ENCODE data around the gene DSE.

Gene DSE

DNA sequence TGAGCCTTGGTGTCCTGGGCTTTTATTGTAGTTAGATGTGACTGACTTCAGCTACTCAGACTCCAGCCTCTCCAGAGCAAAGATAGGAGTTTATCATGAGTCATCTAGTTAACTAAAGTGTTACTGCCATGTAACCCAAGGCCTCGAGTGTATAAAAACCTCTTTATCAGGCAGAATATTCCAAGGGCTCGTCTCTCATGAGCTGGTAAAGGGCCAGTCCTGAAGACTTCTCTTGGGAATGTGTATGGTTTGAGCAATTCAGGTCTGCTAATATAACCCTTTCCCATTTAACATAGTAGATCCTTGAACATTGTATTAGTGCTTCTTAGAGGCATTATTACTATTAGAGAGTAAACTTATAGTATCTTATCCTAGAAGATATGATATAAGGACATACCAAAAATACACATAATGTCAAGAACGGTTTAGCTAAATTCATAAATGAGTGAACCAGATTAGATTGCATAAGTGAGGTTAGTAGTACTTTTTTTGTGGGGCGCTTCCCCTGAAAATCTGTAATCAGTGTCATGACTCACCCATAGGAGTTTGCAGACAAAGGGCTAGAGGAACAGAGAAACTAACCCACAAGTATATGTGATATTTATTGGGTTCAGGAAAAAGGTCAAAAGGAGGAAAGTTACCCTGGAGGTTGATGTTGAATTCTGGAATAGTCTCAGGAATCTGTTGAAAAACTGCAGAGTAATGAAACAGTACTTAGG is 16.0 kb downstream of the DSE start:
- DNase-seq (ENCODE audit: extremely low read depth in 1 of 2, low read depth in 1 of 2), result no peak

DNA sequence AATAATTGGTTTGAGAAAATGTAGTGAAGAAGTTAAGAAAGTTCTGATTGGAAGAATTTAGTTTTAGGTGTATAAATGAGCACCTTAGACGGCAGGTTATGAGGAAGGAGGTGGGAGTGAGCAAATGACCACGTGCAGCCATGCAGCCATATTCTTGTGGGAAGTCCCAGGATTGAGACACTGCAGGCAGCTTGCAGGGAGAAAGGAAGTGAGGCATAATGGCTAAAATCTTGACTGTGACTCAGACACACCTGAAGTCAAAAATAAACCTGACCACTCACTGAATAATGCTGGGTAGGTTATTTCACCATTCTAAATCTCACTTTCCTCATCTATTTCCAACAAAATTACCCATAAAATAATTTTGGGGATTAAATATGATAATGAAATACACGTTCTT is 16.6 kb downstream of the DSE start:
- no peak for DNase-seq (ENCODE audit: extremely low read depth in 1 of 2, low read depth in 1 of 2)

DNA sequence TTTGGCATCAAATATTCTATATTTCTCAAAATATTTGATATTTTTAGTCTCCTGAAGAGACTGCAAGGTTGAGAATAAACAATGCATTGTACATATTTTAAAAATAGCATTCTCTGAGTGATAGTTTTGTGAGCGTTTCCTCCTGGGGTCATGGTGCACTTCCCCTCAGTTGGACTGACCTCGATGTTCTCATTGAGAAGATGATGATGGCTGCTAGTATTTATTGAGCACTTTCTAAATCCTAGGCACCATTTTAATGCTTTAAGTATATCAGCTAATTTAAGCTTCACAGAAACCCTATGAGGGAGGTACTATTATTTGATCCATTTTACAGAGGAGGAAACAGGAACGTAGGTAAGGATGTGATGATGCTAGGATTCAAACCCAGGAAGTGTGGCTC is 18.2 kb downstream of the DSE start:
- no peak for DNase-seq (ENCODE audit: extremely low read depth in 1 of 2, low read depth in 1 of 2)

DNA sequence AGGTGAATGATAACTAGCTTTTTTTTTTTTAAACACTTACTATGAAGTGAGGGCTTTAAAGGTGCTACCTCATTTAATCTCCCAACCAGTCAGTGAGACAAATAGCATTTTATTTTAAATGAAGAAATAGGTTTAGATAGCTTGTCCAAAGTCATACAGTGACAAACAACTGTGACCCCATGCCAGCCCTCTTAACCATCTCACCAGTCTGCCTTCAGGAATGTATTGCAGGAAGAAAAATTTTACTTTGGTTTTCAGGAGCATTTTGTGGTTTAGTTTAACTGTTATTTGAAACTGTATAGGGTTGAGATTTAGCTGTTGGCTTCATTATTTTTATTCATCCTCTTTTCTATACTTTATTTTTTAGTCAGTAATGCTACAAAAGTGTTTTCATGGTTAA is 18.6 kb downstream of the DSE start:
- no peak for DNase-seq (ENCODE audit: extremely low read depth in 1 of 2, low read depth in 1 of 2)

DNA sequence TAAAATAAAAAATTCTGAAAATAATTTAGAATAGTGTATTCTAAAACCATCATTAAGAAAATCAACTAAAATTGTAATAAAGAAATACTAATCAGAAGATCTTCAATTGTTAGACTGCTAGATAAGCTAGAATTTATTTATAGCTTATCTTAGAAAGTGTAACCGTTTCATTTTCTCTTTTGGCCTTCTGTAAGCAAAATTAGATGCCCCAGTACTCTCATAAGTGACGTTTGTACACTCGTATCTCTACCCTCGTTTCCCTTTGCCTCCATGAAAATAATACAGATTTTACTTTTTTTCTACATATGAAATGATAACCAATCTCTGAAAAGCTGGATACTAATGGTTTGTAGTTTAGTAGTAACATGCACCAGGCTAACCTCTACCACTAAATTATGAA is 19.8 kb downstream of the DSE start:
- no peak for DNase-seq (ENCODE audit: extremely low read depth in 1 of 2, low read depth in 1 of 2)

DNA sequence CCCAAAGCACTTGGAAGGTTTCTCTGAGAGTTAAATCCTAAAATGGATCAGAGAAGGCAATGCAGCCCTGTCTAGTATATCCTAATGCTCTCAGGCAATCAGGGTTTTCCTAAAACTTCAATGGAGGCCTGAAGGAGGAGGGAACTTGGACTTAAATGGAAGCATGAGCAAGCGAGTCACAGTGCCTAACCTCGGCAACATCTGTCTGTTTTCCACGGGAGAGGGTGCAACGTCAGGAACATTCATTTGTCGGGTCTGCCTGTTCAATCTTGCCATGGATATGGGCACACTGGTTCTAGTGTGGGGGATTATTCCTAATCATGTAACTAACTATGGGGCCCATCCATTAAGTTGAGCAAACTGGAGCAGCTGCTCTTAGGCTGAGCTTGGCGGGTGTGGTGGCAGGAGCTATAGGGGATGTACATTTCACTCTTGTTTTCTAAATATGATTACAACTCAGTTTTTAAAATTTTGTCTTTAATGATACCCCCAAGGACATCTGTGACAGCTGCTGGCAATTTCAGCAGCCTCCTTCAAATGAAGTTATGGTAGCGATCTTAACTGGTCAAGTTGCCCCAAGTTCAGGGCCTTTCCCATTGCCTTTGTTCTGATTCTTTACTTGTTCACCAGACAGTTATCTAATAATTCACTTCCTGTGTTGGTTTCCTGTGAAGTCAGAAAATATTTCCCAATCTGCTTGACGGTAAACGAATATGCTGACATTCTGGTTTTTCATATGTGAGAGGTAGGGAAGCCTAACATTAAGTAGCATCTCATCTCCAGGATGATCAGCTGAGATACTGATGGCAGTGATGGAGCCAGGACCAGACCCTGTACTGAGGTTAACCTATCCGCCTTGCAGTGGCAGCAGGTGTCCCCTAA is 21.6 kb downstream of the DSE start:
- no peak for DNase-seq (ENCODE audit: extremely low read depth in 1 of 2, low read depth in 1 of 2)

DNA sequence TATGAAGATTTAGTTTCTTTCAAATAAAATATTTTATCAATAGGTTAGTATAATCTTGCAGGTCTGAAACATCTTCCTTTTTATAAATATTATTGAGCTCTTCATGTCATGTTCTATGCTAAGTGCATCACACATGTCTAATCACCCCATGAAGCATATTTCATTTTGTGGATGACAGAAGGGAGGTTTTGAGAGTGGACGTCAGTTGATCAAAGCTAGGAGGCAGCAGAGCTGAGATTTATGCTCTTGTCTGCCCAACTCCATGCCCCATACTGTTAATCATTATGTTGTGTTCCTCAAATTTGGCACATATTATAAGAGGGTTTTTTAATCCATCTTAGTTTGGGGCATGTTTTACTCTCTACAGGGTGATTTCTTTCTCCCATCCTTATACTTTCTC is 22.7 kb downstream of the DSE start:
- no peak for DNase-seq (ENCODE audit: extremely low read depth in 1 of 2, low read depth in 1 of 2)

DNA sequence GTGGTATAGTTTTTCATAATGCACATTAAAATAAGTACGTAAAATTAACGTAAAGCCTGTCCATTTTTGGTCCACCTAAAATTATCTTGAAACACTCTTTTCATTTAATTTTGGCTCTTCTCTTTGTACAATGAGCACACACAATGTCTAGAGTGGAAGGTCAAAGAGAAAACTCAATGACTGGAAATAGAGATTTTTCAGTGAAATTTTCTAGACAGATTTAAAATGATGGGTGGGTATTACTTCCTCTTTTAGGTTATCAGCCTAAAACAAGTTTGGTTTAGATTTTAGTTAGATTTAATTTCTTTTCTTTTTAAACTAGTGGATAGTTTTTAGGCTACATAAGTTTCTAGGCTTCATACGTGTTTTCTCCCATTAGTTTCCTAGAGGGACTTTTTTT is 24.9 kb downstream of the DSE start:
- no peak for DNase-seq (ENCODE audit: extremely low read depth in 1 of 2, low read depth in 1 of 2)

DNA sequence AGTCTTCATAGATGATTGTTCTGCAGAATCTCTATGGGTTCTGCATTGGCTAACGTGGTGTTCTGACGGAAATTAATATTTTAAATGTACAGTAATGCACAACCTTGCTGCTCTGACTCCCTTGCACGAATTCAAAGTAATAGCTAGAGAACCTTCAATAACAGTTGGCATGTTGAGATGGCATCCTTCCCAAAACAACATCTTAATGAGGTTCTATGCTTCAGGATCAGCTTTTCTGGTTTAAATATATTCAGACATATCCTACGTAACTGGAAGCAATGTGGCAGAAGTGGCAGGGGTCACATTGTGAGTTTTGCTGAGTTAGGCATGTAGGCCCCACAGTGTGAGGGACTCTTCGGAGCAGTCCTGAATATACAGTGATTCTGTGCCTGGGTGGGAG is 25.7 kb downstream of the DSE start:
- no peak for DNase-seq (ENCODE audit: extremely low read depth in 1 of 2, low read depth in 1 of 2)

DNA sequence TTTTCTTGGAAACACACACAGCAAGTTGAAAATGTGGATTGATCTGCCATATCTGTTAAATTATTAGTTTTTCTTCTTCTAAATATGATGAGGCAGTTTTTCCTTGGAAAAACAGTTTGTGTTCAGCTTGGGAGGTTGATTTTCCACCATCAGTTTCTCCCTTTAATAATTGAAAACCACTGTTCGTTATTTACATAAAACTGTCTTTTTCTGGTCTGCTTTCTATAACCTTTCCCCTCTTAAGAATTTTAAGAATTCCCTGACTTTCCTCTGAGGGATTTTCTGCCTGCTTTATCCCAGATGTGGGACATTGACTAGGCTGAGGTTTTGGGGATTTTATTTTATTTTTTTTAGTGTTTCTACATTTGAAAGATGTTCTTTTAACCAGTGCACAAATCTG is 27.2 kb downstream of the DSE start:
- no peak for DNase-seq (ENCODE audit: extremely low read depth in 1 of 2, low read depth in 1 of 2)

DNA sequence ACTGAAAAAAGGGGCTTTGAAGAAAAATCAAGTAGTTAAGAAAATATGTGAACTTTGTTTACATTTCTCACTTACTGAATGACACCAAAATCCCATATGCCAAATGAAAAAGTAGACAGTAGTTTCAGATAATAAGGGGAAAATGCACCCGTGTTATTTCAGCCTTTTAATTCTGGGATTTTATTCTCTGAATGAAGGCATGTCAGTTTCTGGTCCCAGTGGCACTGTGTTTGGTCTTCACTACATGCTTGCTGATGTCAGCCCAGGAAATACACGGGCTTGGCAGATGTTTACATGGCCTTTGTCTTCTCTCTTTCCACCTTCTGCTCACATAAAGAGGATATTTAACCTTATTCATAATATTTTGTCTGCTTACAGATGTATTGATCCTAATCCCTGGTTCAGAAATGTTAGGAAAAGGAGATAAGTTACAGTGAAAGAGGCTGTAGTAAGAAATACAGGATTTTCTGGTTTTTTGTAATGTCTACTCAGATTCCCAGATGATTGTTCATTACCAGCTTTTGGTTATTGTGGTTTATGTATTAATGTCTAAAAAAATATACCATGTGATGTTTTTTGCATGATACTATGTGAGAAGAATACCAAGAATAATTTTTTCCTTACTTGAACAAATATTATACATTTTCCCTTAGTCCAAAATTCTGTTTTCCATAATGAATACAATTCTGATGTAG is 27.7 kb downstream of the DSE start:
- DNase-seq (ENCODE audit: extremely low read depth in 1 of 2, low read depth in 1 of 2), result no peak

DNA sequence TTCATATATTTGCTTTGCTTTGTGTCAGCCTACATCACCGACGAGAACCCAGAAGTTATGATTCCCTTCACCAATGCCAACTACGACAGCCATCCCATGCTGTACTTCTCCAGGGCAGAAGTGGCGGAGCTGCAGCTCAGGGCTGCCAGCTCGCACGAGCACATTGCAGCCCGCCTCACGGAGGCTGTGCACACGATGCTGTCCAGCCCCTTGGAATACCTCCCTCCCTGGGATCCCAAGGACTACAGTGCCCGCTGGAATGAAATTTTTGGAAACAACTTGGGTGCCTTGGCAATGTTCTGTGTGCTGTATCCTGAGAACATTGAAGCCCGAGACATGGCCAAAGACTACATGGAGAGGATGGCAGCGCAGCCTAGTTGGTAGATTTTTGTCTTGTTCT is 28.5 kb downstream of the DSE start:
- no peak for DNase-seq (ENCODE audit: extremely low read depth in 1 of 2, low read depth in 1 of 2)

DNA sequence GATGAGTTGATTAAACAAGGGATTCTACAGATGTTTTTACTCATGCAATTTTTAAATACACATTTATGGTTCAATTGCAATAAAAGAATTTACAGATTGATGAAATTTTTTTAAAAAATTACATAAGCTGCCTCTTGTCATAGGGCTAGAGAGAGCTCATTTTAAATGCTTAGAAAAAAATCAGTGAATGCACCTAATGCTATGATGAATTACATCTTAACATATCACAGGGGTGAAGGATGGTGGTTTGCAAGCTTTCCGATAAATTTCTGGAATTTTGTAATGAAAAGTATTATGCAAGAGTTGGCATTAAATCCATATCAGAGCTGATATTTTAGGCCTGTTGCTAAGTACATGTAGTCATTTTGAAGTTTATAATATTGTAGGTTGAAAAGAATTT is 29.6 kb downstream of the DSE start:
- DNase-seq (ENCODE audit: extremely low read depth in 1 of 2, low read depth in 1 of 2), result no peak

DNA sequence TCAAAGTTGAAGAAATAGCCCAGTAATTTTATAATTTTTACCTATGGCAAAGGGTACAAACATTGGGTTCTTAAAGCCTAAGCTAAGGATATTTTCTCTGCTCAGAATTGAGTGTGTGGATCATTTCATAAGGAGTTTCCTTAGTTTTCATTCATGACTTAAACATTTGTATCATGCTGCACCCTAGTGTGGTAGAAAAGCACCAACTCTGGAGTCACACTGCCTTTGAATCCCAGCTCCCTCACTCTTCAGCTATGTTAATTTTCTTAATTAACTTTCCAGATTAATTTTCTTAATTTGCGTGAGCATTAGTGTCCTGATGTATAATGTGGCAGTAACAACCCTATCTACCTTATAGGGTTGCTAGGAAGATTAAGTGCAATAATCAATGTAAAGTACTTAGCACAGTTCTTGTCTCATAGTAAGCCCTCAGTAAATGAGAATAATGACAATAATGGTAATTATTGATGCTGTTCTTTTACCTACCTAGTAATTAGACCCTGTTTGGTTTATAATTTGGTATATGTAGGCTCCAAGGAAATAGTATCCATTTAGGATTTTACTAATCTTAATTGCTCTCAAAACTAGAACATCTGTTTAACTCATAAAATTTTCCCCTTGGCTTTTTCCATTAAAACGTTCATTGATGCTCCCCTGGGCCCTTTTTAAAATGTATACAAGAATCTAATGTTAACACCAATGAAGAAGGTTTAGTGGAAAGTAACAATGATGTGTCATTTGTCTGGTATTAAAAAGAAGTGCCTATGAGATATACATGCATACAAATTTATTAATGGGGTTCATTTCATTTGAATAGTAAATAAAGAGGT is 31.6 kb downstream of the DSE start:
- DNase-seq (ENCODE audit: extremely low read depth in 1 of 2, low read depth in 1 of 2), result no peak

DNA sequence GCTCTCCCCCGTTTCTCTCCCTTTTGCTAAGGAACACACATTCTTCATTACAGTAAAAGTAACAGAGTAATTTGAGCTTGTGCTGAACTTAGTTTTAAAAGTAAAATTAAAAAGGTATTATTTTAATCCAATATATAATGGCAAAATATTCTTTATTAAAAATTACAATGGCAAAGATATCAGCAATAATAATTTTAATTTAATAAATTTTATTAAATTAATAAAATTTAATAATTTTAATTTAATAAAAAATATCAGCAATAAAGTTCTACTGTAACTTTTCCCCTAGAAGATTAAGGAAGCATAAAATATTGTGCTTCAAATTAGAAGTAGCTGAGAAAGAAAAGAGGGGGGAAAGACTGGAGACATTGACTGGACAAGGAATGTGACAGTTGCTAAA is 32.5 kb downstream of the DSE start:
- no peak for DNase-seq (ENCODE audit: extremely low read depth in 1 of 2, low read depth in 1 of 2)

DNA sequence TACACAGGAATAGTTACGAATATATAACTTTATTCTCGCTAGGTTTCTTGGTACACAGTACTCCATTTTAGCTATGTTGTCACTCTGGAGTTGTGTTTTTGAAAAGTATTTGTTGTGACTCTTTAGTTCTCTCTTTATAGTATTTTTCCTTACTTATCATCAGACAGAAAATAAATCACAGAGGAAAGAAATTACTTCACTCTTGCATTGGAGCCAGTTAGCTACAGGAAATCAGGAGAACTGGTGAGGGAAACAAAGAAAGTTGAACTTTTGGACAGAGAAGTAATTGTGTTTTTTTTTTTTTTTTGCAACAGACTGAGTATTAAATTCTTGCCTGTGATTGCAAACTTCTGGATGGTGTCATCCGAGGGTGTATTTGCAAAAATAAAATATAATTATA is 33.9 kb downstream of the DSE start:
- no peak for DNase-seq (ENCODE audit: extremely low read depth in 1 of 2, low read depth in 1 of 2)

DNA sequence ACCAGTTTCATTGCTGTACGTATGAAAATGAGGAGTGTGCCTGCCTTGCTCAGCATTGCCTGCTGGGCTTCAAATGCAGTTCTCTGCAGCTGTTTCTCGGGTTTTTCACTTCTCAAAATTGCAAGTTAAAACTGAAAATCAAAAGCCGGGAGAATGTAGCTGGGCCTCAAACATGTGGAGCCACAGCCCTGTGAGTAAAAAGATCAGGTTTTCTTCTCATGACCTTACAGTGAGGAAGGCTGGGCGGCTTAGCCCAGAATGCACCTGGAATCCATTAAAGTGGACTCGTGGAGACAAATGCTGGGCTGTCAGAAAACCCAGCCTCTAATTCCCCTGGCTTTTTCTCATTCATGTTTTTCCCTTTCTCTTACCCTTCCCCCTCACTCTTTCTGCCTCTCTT is 34.4 kb downstream of the DSE start:
- DNase-seq (ENCODE audit: extremely low read depth in 1 of 2, low read depth in 1 of 2), result no peak

DNA sequence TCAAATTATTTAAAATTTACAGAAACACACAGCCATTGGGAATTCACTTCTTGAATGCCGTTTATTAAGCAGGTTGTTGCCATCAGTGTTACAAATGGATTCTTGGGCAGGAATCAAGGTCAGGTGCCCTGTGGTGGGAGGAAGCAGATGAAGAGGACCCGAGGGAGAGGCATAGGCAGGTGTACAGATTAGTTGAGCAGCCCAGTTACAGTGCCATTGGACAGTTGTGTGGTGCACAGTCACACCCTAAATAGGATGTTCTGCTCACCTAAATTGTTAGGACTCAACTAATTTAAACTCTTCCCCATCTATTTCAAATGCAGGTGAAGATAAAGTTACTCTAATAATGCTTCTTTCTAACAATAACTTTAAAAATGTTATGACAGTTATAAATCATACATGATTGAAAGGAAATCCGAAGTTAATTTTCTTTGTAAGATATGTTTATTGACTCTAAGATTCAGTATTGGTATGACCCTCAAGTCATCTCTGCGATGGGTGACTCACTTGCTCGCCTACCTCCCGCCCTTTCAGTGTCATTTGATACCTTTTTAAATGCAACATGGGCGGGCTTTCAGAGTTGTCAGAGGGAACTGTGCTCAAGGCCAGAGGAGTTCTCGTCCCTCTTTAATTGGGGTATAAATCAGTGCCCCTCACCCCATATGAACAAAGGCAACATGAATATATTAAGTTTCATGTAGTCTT is 35.1 kb downstream of the DSE start:
- DNase-seq (ENCODE audit: extremely low read depth in 1 of 2, low read depth in 1 of 2), result no peak

DNA sequence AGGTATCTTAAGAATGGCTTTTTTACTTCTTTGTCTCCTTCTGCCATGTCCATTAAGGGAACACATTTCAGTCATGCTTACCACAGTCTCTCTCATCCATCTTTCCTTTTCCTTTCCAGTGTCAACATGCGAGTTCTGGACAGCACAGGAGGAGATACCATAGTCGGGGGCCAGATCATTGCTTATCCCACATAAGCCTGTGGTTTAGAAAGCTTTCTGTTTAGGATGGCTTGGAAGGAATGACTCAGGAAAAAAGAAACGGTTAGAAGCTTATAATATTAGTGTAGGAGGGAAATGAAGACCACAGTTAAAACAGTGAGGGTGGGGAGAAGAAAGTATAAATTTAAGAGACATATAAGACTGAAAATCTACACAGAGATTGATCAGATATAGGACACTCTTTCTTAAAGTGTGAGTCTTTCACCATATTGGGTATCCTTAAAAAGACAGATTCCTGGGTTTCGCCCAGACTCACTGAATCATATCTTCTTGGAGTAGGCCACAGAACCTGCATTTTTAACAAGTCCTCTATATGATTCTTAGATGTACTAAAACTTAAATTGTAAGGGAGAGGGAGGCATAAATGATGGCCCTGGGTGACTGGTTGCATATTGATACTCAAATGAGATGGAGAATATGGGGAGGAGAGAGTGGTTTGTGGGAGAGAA is 36.1 kb downstream of the DSE start:
- DNase-seq (ENCODE audit: extremely low read depth in 1 of 2, low read depth in 1 of 2), result no peak

DNA sequence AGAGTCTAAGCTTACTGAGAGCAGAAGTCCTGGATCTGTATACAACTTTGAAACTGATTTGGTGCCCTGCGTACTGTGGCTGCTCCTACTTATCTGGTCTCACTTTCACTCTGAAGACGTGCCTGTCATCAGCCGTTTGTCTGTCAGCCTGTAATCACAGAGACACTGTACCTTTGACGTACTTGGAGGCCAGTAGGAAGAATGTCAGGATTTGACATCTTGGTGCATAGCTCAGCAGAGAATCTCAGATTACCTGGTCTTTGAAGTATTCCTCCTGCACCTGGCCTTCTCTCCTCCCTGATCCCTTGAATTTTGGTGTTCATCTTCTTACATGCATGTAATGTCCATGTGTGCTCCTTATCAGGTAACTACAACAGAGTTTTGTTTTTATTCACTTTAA is 37.7 kb downstream of the DSE start:
- no peak for DNase-seq (ENCODE audit: extremely low read depth in 1 of 2, low read depth in 1 of 2)

Data from activated CD8-positive, alpha-beta memory T cell treated with anti-CD3 and anti-CD28 coated beads for 1 hour (primary cell).